ENCODE results near the gene IPO11.
"Not testable (repeated sequence)": the region's sequence is repeated elsewhere in the genome, so short reads cannot be mapped to it uniquely, and the experiment has no call there.

Gene IPO11

DNA sequence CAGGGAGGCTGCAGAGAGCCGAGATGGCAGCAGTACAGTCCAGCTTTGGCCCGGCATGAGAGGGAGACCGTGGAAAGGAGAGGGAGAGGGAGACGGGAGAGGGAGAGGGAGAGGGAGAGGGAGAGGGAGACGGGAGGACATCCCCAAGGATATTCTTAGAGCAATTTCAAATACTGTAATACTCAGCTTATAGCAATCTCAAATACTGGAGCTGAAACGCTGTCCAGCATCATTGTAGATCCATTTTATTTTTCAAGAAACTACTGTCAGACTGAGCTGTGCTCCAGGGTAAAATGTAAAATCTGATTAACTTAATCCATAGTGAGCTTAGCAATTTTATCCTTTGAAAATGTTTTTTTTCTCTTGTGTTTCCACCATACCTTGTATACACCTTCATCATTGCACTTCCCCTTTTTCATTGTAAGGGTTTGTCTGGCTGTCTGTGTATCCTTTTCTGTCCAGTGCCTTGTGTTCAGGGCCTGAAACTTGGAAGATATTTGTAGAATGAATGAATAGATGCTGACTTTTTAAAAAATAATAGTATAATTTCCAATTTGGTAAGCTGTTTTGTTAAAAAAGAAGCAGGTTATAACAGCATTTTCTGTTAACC is 102.1 kb downstream of the IPO11 start:
- no peak for DNase-seq (ENCODE audit: low spot score)

DNA sequence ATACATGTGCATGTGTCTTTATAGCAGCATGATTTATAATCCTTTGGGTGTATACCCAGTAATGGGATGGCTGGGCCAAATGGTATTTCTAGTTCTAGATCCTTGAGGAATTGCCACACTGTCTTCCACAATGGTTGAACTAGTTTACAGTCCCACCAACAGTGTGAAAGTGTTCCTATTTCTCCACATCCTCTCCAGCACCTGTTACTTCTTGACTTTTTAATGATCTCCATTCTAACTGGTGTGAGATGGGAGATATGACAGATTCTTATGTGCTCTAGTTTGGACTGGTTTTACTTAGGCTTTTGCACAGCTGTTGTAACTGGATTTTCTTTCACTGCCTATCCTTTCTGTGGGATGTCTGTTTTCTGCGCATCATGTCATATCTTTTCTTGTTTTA is 108.2 kb downstream of the IPO11 start:
- DNase-seq (ENCODE audit: low spot score) = not testable (repeated sequence)

DNA sequence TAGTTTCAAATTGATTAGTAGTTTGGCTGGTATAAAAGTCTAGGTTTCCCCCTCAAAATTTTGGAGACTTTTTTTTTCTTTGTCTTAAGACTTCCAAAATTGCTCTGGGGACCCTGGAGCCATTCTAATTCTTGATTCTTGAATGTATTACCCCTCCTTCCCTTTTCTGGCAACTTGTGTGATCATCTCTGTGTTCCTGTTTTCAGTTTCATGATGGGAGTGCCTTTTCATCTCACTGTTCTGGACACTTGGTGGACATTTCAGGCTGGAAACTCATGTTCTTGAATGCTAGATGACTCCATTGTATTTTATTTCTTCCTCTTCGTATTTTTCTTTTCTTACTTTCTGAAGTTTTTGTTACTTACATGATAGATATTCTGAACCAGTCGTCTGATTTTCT is 108.8 kb downstream of the IPO11 start:
- DNase-seq (ENCODE audit: low spot score) = no peak

DNA sequence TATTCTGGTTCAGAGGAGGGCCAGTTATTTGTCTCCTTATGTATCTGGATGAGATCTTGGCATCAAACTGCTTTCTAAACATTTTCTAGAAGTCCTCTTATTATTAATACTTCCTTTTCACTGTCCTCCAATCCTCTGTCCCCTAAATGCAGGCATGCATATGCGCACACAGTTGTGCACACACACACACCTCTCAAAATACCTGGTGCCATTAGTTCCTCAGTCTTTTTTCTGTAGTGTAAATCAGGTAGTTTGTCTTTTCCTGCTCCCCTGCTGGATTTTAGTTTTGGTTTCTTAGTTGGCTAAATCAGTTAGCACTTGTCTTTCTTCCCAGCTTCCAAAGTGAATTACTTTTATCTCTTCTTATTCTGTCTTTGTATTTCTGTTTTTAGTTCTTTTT is 110.2 kb downstream of the IPO11 start:
- no peak for DNase-seq (ENCODE audit: low spot score)

DNA sequence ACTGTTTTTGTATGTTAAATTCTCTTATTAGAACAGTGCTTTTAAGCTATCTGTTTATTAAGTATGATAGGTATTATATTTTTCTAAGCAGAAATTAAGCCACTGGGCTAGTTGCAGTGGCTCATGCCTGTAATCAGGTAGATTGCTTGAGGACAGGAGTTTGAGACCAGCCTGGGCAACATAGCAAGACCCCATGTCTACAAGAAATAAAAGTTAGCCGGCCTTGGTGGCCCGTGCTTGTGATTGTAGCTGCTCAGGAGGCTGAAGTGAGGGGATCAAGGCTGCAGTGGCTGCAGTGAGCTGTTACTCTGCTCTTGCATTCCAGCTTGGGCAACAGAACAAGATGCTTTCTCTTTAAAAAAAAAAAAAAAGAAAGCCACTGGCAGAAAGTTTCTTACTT is 121.0 kb downstream of the IPO11 start:
- DNase-seq (ENCODE audit: low spot score) = no peak

DNA sequence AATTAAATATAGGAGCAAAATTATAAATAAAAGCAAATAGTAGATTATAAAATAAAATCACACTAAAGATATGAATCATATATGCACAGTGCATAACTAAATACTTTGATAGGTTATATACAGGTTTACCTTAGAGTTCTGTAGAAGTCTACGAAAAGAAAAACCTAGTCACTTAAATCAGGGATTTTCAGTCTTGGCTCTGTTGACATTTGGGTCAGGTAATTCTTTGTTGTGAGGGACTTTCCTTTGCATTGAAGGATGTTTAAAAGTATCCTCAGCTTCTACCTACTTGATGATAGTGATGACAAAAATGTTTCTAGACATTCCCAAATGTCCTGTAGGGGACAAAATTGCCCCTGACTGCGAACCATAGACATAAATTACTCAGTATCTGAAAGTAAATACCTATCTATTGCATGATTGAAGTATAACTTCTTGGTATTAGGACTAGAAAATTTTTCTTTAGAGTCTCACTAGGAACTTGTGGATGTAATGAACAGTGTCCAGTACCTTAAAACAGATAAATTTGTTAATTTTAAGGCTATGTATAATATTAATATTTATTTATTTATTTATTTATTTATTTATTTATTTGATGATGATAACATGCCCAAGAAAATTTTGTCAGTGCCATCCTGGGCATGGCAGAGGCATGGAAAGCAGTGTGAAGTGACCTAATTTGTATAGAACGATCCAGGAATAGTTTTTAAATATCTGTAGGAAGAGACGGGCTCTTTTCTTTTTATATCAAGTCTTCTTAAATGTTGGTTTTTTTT is 122.1 kb downstream of the IPO11 start:
- DNase-seq (ENCODE audit: low spot score) = no peak

DNA sequence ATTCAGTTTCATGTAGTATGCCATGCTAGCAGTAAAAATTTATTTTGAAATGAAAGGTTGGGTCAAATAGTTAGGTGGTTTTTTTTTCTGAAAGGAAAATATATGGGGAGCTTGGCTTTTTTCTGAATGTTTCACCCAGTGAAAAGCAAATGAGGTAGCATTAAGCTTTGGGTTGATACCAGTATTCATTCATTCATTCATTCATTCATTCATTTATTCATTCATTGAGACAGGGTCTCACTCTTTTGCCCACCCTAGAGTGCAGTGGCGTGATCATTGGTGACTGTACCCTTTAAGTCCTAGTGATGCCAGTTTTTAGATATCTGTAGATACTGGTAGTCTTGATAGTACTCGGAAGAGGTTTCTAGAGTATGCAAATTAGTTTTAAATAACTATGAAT is 123.7 kb downstream of the IPO11 start:
- DNase-seq (ENCODE audit: low spot score) = no peak

DNA sequence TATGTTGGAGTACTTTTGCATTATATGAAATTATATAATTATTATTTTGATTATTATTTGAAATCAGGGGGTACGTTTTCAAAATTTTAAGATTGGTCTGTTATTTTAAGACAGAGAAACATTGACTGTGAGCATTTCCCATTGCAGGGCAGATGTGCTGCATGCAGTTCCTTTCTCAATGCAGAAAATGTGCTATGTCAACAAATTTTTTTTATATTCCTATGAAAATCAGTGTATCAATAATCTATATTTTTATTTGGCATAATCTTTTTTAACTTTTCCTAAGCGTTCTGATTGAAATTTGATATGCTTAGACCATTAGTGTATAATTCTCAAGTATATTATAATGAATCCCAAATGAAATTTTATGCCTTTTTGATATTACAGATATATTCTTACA is 124.2 kb downstream of the IPO11 start:
- no peak for DNase-seq (ENCODE audit: low spot score)

DNA sequence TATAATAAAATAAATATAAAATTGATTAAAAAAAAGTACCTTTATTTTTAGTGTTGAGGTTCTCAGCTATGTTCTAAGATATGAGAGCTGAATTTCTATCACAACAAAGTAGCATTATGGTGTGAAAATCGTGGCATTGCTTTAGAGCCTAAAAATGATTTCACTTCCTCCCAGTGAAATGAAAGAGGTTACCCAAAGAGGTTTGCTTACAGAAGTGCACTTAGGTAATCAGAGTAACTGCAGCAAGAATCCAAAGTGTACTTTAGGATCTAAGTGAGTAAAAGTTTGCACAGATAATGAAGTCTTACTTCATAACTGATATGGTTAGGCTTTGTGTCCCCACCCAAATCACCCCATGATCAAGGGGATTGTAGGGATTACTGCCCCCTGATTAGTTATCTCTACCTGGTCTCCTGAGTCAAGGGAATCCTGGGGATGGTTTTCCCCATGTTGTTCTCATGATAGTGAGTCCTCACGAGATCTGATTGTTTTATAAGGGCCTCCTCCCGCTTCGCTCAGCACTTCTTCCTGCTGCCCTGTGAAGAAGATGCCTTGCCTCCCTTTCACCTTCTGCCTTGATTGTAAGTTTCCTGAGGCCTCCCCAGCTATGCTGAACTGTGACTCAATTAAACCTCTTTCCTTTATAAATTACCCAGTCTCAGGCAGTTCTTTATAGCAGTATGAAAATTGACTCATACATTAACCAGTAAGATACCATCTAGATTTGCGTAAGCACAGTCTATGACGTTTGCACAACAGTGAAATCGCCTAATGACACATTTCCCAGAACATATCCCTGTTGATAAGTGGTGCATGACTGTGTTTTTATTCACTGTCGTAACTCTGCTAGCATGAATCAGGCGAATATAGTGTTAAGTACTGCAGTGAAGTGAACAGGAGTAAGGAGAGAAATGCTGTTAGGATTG is 125.7 kb downstream of the IPO11 start:
- DNase-seq (ENCODE audit: low spot score) = no peak

DNA sequence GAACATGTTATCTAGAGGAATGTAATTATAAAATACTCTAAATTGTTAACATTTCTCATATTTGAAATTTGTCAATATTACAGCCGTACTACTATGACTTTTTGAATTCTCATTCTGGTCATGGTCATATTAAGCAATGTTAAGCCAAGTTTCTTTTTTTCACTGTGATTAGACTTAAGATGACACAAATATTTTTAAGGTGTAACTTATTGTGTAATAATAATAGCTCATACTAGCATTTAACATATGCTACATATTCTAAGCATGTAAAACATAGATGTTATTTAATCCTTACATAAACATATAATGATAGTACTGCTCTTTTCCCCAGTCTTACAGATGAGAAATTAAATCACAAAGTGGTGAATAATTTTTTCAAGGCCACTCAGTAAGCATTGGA is 130.2 kb downstream of the IPO11 start:
- DNase-seq (ENCODE audit: low spot score) = no peak

DNA sequence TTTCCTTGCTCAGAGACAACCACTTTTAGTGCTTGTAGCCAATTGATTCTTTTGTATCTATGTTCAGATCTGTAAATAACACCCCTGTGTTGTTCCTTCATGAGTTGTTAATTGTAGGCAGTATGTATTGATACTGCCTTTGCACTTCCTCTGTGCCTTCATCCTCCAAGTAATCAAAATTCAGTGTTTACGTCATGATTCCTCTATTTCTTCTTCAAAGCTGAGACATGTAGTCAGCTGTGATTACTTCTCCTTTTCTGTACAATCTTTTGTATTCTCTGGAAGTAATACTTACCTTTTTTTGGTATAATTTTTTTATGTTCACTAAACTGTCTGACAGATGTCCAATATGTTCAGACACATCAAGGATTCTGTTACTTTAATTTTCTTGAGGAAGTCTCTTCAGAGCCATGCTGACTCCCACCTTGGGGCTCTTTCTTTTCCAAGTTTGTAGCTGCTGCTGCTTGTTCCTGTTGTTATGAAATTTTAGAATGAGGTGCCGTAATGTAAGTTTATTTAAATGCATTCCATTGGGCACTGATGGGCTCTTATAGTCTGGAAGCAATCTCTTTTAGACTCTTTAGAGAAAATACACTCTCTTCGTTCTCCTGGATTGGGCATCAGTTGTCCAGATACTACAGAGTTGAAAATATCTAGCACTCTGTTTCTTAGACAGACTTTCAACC is 135.5 kb downstream of the IPO11 start:
- DNase-seq (ENCODE audit: low spot score) = no peak

DNA sequence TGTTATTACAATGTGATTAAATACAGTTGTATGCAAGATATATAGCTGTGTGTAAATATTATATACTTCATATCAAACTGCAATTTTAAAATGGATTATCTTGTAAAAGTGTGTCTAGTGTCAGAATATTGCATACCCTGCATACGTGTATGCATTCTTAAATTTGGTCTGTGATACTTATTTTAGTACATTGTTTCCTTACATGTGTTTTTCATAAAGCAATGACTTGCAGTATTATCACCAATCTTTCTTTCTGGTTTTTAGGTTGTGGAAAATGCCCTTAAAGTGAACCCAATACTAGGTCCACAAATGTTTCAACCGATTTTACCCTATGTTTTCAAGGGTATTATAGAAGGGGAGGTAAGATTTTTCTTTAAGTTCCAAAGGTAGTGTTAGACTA is 137.5 kb downstream of the IPO11 start:
- DNase-seq (ENCODE audit: low spot score) = no peak

DNA sequence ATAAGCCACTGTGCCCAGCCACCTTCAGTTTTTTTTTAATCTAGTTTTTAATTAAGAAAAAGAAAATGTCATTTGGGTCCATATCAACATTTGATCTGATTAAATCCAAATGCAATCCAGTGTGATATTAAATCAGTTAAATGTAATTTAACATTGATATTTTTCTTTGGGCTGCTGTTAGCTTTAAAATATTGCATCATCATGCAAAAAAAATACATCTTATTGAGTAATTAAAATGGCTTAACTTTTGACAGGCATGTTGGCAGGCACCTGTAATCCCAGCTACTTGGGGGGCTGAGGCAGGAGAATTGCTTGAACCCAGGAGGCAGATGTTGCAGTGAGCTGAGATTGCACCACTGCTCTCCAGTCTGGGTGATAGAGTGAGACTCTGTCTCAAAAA is 143.4 kb downstream of the IPO11 start:
- DNase-seq (ENCODE audit: low spot score) = no peak

DNA sequence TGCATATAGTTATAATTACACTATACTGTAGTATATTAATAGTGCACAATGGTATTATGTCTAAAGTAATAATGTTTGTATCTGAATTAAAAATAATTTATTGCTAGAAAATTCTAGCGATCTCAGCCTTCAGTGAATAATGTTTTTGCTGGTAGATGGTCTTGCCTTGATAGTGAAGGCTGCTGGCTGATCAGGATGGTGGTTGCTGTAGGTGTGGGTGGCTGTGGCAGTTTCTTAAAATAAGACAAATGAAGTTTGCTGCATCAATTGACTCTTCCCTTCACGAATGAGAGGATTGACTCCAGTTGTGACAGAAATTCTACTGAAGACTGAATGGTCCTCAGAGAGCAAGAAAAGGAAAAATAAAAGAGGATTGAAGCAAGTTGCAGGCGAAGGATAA is 146.4 kb downstream of the IPO11 start:
- no peak for DNase-seq (ENCODE audit: low spot score)

DNA sequence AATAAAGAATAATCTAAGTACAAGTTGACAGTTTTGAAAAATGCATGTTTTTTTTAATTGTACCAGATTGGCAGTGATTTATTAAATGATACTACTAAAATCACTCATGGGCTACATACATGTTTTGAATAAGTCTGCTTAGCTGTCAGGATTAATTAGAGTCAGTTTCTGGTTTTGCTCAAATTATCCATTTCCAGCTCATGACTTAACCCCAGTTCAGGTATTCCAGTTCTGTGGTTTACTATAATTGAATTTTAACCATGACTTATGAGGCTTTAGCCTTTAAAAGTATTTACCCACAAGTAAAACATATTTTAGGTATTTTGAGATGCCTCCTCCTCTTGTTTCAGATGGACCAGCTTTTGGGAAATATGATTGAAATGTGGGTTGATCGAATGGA is 148.2 kb downstream of the IPO11 start:
- no peak for DNase-seq (ENCODE audit: low spot score)

DNA sequence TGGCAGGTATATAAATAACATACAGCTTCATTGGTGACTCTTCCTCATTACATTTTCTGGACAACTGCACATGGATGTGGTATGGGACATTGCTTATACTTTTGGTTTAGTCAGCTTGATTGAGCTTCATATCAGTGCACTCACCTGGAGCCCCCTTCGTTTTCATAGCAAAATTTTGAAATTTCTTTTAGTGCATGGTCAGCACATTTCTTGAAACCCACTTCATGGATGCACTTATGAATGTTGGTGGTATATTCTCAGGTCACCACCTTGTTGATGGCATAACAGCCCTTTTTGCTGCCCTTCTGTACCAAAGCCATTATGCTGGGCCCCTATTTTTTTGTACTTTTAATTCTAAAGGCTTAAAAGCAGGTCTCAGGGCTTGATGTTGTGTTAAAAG is 149.3 kb downstream of the IPO11 start:
- no peak for DNase-seq (ENCODE audit: low spot score)

DNA sequence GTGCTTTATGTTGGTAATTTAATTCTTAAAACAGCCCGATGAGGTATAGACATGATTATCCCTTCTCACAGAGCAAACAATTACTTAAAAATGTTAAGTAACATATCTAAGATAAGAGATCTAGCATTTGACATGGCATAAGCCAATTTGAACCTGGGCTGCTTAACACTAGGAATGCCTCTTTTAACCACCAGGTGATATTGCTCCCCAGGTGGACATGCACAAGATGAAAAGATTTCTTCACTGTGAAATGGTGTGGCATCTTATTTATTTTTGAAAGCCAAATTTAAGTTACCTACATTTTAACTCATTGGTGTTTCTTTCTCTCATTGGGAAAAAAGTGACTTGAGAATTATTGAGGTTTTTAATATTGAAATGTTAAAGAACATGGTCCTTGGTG is 150.3 kb downstream of the IPO11 start:
- no peak for DNase-seq (ENCODE audit: low spot score)

DNA sequence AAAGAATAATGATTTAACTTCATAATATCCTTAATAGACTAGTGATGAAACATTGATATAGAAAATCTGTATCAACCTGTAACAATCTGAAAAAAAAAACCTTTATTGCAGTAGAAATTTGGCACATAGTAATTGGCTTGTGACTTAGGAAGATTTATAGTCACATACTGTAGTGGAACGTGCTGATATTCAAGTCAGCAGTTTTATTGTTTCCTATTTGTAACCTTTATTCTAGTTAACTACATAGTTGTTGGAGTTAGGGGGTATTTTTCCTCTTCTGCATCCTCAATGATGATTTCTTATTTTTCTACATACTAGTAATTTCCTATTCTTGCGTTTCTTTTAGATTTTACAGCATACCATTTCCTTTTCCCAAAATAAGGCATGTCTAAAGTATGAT is 151.5 kb downstream of the IPO11 start:
- no peak for DNase-seq (ENCODE audit: low spot score)

DNA sequence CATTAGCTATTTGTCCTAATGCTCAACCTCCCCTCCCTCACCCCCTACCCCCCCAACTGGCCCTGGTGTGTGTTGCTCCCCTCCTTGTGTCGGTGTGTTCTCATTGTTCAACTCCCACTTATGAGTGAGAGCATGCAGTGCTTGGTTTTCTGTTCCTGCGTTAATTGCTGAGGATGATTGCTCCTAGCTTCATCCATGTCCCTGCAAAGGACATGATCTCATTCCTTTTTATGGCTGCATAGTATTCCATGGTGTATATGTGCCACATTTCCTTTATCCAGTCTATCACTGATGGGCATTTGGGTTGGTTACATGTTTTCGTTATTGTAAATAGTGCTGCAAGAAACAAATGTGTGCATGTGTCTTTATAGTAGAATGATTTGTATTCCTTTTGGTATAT is 153.2 kb downstream of the IPO11 start:
- DNase-seq (ENCODE audit: low spot score) = not testable (repeated sequence)

DNA sequence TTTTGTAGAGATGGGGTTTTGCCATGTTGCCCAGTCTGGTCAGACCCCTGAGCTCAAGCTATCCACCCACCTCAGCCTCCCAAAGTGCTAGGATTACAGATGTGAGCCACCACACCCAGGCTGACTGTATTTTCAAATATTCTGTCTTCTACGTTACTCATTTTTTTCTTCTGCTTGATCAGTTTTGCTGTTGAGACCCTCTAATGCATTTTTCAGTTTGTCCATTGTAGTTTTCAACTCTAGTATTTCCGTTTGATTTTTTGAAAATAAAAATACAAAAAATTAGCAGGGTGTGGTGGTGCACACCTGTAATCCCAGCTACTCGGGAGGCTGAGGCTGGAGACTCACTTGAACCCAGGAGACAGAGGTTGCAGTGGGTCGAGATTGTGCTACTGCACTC is 155.6 kb downstream of the IPO11 start:
- DNase-seq (ENCODE audit: low spot score) = no peak

DNA sequence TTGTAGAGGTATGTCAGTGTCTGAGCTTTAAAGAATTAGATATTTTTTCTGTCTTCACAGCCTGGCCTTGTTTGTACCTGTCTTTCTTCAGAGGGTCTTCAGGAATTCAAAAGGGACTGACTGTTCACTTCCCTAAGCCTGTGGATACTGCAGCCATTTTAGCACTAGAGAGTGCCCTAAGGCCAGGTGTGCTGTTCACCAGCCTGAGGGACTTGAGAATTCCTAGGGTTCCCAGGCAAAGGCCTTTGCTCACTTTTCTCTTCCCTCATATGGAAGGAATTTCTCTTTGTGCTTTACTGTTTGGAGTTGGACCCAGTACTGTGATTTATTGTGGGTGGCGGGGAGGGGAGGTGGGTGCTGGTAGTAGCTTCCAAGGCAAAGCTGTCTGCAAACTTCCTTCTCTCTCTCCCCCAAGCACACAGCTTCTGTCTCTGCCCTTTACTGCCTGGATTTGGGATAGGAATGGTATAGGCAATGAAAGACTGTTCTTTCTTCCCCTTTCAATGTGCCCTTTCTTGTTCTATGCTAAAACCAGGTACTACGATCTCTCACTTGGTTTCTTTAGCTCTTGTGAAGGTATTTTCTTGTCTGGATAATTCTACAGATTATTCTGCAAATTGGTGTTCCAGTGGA is 156.4 kb downstream of the IPO11 start:
- DNase-seq (ENCODE audit: low spot score) = no peak

DNA sequence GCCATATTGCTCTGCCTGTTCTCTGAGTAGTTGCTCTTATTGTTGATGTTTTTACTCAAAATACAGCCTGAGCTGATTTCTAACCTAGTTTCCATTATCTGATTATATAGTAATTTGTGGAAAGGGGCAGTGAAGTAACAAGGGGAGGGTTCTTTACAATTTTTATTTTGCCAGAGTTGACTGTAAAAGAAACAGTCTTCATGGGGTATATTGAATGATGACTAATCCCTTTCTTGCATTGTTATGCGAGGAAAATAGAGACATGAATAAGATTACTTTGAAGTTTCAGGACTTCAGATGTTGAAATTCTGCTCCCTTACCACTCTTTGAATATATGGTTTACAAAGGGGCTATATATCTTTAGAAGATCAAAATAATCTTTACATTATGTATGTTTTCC is 156.9 kb downstream of the IPO11 start:
- no peak for DNase-seq (ENCODE audit: low spot score)

All from CD4-positive, alpha-beta T cell treated with Interleukin-2 at 100 ng/mL for 4 hours (primary cell).